HG03520 (cell line): ENCODE results near the gene SH3PXD2A.
A peak's percentile ranks its signal among the peaks of the same experiment; 100 is the strongest.
"Not testable (repeated sequence)": the region's sequence is repeated elsewhere in the genome, so short reads cannot be mapped to it uniquely, and the experiment has no call there.

ENCODE experiments used
- ATAC-seq: cut with Tn5 transposase; IDR thresholded peaks from one replicate; pipeline ENCODE4 v1.9.1; 2021; ENCODE audit warnings: mild to moderate bottlenecking, moderate library complexity; ENCODE audit not compliant: unreplicated experiment

Gene SH3PXD2A

DNA sequence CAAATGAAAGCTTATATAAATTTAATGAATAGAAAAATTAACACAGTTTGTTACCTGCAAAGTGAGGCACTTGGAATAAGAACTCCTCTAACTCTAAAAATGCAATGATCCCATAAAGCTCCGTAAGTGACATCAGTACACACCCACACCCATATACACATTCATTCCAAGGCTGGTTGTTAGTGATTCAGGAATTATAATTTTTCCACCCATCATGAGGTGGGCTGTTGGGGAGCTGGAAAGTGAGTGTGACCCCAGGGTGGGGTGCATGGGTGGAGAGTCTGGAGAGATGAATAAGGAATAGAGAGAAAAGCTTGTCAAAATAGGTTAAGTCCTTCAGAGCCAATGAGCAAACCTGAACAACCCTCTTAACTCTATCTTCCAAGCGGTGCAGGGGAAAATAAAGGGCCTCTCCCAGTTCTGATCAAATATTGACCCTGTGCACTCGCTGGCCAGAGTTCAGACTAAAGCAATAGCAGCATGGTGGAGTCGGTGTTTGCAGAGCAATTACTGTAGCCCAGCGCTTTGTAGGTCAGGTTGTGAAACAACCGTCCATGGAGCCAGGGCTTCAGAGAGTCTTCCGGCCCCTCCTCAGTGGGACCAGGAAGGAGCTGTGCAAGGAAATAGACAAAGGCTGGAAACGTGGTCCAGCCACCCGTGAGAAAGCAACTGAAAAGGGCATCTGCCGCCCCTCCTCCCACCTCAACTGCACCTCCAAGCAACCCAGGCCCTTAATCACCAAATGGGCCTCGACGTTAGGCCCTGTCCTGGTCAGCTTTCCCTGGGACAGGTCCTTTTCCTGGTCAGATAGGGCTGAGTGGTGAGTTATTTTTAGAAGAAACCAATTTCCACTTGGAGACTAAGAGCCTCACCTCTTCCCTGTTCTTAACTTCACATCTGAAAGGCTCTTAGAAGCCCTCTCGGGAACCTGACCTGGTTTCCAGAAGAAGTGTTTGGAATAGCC is 61.2 kb downstream of the SH3PXD2A start:
- ATAC-seq, result no peak

GRCh38 chr10:103793429-103793828 is 61.9 kb downstream of the SH3PXD2A start:
- no peak for ATAC-seq

GRCh38 chr10:103792547-103792946 is 62.8 kb downstream of the SH3PXD2A start:
- no peak for ATAC-seq

GRCh38 chr10:103791858-103792257 is 63.5 kb downstream of the SH3PXD2A start:
- ATAC-seq, result no peak

DNA sequence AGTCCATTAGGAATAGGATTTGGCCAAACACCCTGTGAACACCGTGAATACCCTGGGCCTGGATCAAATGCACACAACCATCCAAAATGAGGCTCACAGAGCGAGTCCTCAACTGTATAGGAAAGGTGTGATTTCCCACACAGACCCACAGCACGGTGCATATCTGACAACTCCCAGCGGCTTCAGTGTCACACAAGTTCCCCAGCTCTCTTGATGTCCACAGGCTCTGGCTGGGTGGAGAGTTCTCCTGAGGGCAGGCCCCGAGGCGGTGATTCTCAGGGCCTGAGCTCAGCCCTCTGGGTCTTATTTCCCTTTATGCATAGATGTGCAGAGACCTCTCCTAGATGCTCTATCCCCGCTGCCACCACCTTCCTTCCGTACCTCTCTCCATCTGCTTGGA is 64.1 kb downstream of the SH3PXD2A start:
- ATAC-seq, result no peak

DNA sequence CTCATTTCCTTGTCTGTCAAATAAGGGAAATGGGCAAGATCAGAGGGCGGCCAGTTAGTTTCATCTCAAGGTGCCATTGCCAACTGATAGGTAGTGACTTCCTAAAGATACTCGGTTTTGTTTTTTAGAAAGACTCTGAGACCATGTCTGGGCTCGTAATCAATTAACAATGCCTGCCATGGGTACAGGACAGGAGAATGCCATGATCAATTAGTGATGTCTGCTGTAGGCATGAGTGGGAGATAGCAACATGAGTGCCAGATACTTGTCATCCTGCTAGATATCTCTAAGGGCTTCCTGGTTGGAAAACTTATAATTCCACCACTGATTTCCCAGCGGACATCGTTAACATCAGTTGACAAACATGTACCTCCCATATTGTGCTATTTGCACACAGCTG is 64.8 kb downstream of the SH3PXD2A start:
- ATAC-seq, result no peak

DNA sequence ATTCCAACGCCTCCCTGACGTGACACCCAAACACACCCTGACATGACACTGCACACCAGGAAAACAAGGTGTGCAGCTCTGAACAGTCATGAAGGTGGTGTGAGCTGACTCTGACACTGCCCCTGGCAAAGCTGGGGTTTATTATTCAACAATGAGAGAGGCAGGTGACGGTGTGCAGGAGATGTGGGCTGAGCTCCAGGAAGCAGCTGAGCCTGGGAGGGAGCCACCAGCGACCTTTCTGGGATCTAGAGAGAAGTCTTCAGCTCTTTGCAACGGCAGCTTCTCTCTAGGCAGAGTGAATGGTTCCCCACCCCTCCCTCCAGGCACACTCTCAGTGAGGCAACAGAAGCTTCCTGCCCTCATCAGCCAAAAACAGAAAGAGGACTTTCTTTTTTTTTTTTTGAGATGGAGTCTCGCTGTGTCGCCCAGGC is 65.6 kb downstream of the SH3PXD2A start:
- ATAC-seq, result no peak

DNA sequence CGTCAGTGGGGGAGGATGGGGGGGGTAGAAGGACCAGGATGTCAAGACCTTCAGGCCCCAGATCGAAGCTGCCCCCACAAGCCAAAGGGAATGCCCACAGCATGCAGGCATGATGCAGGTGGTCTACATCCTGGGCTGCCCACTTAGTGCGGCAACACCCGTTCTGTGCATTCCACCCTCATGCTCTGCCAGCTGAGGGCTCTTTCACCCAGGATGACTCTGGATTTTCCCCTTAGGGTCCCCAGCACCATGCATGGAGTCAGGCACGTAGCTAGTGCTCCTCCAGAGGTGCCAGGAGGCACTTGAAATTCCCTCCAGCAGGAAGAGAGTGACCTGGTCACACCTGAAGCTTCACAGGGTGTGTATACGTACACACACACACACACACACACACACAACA is 66.2 kb downstream of the SH3PXD2A start:
- no peak for ATAC-seq

GRCh38 chr10:103787331-103787730 is 68.0 kb downstream of the SH3PXD2A start:
- ATAC-seq, result no peak

GRCh38 chr10:103786020-103786419 is 69.4 kb downstream of the SH3PXD2A start:
- no peak for ATAC-seq

GRCh38 chr10:103784723-103785418 is 70.5 kb downstream of the SH3PXD2A start:
- ATAC-seq, result no peak

DNA sequence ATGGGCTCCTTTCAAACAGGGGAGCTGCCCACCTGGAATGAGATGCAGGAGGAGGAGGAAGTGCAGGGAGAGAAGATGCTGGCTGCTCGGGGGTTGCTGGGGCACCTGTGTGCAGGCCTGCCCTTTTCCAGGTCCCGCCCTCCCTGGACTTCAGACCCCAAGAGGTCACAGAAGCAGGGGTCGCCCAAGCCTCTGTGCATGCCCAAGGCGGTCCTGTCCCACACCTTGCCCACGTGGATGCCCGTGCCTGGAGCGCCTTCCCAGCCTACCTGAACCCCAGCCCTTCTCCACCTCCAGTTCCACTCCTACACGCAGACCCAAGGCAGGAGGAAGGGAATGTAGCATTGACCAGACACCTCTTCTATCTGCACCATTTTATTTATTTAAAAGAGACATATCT is 71.3 kb downstream of the SH3PXD2A start:
- ATAC-seq, result no peak

DNA sequence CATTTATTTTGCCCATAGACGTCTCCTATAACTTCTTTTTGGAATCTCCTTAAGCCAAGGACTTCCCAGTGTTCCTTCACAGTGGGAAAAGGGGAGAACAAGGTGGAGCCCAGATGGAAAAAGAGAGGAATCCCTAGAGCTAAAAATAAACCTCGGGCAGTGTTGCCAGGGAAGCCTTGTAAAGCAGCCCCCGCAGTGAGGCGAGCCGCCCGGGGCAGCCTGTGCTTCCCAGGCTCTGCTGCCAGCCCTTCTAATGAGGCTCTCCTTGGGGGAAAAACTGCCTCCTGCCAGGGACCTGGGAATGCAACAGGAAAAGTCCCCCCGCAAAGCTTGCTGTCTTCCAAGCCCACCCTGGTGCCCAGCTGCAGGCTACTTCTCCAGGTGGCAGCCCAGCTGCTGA is 71.7 kb downstream of the SH3PXD2A start:
- no peak for ATAC-seq

- ATAC-seq, result no peak
Measured at GRCh38 chr10:103781329-103782061, 73.9 kb downstream of the SH3PXD2A start.

DNA sequence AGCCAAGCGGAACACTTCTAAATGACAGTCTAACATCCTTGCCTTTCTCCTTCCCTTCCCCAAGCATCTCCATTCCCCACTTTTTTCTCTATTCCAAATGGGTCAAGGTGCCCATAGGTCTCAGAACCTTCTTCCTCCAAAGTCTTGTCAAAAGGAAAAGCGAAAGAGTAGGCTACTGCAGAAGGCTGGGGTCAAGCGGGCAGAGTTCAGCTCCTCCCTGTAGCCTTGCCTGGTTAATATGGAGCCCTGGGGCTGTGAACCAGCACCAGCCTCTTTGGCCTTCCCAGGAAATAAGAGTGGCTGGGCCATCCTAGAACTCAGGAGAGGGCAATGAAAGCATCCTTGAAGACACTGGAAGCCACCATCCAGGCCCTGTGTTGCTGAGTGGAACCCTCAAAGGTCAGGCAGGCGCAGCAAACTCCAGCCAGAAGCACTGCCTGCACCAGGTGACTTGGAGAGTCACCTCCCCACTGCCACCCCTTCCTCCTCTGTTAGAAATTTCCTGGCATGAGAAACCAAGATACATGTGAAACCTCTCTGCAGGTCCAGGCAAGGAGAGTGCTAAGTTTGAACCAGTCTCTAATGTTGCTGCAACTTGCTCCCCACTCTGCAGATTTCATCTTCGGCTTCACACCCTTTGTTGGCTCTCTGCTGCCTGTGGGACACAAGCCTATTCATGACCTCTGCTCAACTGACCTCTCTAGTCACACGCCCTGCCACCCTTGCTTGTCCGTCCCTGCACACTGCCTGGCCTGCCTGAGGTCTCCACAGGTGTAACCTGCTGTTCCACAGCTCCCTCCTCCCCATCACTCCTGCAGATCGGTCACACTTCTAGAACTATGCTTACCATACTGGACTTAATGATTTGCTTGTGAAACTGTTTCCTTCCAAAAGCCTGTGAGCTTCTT is 74.9 kb downstream of the SH3PXD2A start:
- no peak for ATAC-seq

GRCh38 chr10:103778358-103779139 is 76.8 kb downstream of the SH3PXD2A start:
- ATAC-seq, result no peak

DNA sequence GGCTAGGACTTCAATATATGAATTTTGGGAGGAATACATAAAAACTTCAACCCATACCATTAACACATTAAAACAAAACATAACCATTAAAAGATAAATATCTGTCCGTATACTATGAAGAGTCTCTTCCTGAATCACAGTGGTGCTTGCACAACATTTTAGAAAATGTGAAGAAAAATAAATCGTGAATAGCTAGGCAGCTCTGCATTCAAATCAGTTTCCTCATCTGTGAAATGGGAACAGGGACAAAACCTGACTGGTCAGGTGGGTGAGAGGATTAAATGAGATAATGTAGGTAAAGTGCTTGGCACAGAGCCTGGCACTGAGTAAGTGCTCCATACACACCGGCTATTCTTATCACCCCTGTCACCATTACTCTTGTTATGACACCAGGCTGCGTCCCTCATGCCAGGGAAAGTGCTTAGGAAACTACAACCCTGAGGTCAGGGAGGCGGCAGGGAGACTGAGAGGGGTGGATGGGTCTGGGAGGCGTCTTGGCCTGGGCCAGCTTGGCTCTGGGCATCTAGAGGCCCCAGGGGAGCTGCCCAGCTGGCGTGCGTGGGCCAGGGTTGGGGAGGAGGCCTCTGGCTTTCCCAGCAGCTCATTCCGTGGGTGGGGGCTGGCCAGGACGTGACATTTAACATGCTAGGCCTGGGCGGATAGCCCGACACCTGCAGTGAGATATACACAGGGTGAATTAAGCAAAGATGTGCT is 78.3 kb downstream of the SH3PXD2A start:
- ATAC-seq, result peak; percentile 44

GRCh38 chr10:103775776-103776175 is 79.6 kb downstream of the SH3PXD2A start:
- no peak for ATAC-seq

GRCh38 chr10:103772846-103773245 is 82.5 kb downstream of the SH3PXD2A start:
- ATAC-seq, result not testable (repeated sequence)
